ENCODE results near the gene PIK3R6.
"Not testable (repeated sequence)": the region's sequence is repeated elsewhere in the genome, so short reads cannot be mapped to it uniquely, and the experiment has no call there.

The PIK3R6 gene

DNA sequence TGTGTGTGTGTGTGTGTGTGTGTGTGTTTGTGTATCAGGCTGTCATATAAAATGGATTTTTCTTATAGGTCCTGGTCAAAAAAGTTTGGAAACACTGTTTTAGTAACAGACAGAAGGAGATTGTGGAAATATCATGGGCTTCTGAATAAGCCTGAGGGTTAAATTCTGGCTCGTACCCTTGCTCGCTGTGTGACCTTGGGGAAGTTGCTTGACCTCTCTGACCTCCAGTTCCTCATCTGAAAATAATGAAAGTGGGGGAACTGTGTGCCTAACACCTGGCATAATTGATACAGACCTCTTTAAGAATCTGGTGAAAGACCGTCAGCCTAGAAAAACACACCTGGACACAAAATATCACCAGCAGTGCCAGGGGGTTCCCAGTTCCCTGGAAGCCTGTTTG, 25.6 kb upstream of the PIK3R6 start:
- H3K9ac ChIP-seq (ENCODE audit: low read length) = no peak overlapping the region
- no peaks in the 10 kb centered on the region for H3K36me3 ChIP-seq (ENCODE audit: control insufficient read depth, insufficient read depth, low read length)
- H3K4me3 ChIP-seq (ENCODE audit: low read depth, low read length) = no peak overlapping the region
- H3K27ac ChIP-seq (ENCODE audit: low read depth, low read length) = no peak overlapping the region
- H3K4me1 ChIP-seq (ENCODE audit: control insufficient read depth, insufficient read depth, low read length) = peaks cover 22% of the 10 kb centered on the region
- no peaks in the 10 kb centered on the region for H3K27me3 ChIP-seq (ENCODE audit: control insufficient read depth, insufficient read depth, low read length)
- H3K9me3 ChIP-seq (ENCODE audit: control insufficient read depth, insufficient read depth, low read depth, low read length) = no peaks in the 10 kb centered on the region

GRCh38 chr17:8892338-8892690, 24.8 kb upstream of the PIK3R6 start:
- H3K27ac ChIP-seq (ENCODE audit: low read depth, low read length) = no peak overlapping the region
- H3K36me3 ChIP-seq (ENCODE audit: control insufficient read depth, insufficient read depth, low read length) = no peaks in the 10 kb centered on the region
- no peak overlapping the region for H3K9ac ChIP-seq (ENCODE audit: low read length)
- H3K4me1 ChIP-seq (ENCODE audit: control insufficient read depth, insufficient read depth, low read length) = peaks cover 23% of the 10 kb centered on the region
- no peaks in the 10 kb centered on the region for H3K9me3 ChIP-seq (ENCODE audit: control insufficient read depth, insufficient read depth, low read depth, low read length)
- no peaks in the 10 kb centered on the region for H3K27me3 ChIP-seq (ENCODE audit: control insufficient read depth, insufficient read depth, low read length)
- H3K4me3 ChIP-seq (ENCODE audit: low read depth, low read length) = no peak overlapping the region

- Histone ChIP-seq H3K9ac (ENCODE audit: low read length) (no peak overlapping the region), H3K36me3 (ENCODE audit: control insufficient read depth, insufficient read depth, low read length) (no peaks in the 10 kb centered on the region), H3K9me3 (ENCODE audit: control insufficient read depth, insufficient read depth, low read depth, low read length) (no peaks in the 10 kb centered on the region)
These were observed 23.2 kb upstream of the PIK3R6 start for GRCh38 chr17:8890671-8891070.

DNA sequence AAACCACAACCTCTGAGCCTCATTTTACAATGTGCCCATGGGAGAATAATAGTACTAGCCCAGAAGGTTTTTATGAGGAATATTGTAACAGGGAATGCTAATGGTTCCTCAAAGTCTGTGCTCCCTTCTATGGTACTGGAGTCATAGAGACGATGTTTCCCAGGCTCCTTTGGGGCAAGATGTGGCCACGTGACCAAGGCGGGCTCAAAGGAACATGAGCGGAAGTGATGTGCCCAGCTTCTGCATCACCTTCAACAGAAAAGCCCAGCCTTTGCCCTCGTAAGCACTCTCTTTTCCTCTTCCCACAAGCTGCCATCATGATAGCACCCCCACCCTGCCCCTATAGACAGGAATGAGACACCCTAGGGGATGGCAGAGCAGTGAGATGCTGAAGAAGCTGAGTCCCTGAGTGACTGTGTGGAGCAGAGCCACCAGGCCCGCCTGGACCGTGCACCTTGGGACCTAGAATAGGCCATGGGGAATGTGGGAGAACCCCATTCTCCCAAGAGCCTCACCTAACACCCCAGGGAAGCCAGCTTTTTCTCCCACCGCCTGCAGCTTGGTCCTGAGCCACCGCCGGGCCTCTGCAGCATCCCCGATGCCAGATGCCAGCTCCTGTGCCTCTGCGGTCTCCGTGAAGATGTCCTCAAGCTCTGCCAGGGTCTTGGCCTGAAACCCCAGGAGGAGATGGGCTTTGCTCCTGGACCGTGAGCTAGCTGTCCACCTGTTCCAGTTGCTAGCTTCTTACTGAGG, 22.2 kb upstream of the PIK3R6 start:
- H3K36me3 ChIP-seq (ENCODE audit: control insufficient read depth, insufficient read depth, low read length) = no peaks in the 10 kb centered on the region
- no peak overlapping the region for H3K9ac ChIP-seq (ENCODE audit: low read length)

More at GRCh38 chr17:8890671-8891070, 23.2 kb upstream of the PIK3R6 start:
- Histone ChIP-seq H3K4me1 (ENCODE audit: control insufficient read depth, insufficient read depth, low read length) (peaks cover 31% of the 10 kb centered on the region), H3K27ac (ENCODE audit: low read depth, low read length) (no peak overlapping the region), H3K4me3 (ENCODE audit: low read depth, low read length) (no peak overlapping the region), H3K27me3 (ENCODE audit: control insufficient read depth, insufficient read depth, low read length) (no peaks in the 10 kb centered on the region)

DNA sequence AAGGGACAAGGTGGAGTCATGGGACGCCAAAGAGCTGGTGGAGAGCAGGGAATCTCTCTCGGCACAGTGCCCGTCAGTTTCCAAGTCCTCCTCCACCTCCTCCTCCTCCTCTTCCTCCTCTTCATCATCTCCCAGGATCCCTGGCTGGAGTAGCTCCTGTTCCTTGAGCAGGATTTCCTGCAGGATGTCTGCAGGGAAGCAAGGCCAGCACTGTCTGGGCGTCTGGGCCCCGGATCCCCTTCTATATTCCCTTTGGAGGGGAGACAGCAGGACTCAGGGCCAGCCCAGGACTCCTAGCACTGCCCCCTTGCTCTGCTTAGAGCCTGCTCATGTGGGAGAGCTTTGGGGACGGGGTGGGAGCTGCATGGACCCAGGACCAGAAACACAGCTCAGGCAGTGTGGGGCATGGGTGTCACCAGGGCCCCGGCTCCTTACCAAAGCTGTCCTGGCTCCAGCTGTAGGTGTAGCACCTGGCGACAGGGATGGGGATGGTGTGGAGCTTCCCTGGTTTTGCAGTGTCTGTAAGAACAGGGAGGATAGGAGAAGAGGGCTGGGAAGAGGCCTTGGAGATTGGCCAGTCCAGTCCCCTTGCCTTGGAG, 21.3 kb upstream of the PIK3R6 start:
- no peaks in the 10 kb centered on the region for H3K36me3 ChIP-seq (ENCODE audit: control insufficient read depth, insufficient read depth, low read length)
- no peaks in the 10 kb centered on the region for H3K27me3 ChIP-seq (ENCODE audit: control insufficient read depth, insufficient read depth, low read length)
- H3K4me3 ChIP-seq (ENCODE audit: low read depth, low read length) = no peak overlapping the region
- no peak overlapping the region for H3K9ac ChIP-seq (ENCODE audit: low read length)
- no peak overlapping the region for H3K27ac ChIP-seq (ENCODE audit: low read depth, low read length)
- peaks cover 20% of the 10 kb centered on the region for H3K4me1 ChIP-seq (ENCODE audit: control insufficient read depth, insufficient read depth, low read length)
- no peaks in the 10 kb centered on the region for H3K9me3 ChIP-seq (ENCODE audit: control insufficient read depth, insufficient read depth, low read depth, low read length)

More for the DNA sequence above, 22.2 kb upstream of the PIK3R6 start:
- Histone ChIP-seq H3K27me3 (ENCODE audit: control insufficient read depth, insufficient read depth, low read length) (no peaks in the 10 kb centered on the region), H3K9me3 (ENCODE audit: control insufficient read depth, insufficient read depth, low read depth, low read length) (no peaks in the 10 kb centered on the region), H3K4me3 (ENCODE audit: low read depth, low read length) (no peak overlapping the region), H3K27ac (ENCODE audit: low read depth, low read length) (no peak overlapping the region), H3K4me1 (ENCODE audit: control insufficient read depth, insufficient read depth, low read length) (peaks cover 28% of the 10 kb centered on the region)

- H3K4me3 ChIP-seq (ENCODE audit: low read depth, low read length) = no peak overlapping the region
These were observed 20.6 kb upstream of the PIK3R6 start for GRCh38 chr17:8887834-8888703.

DNA sequence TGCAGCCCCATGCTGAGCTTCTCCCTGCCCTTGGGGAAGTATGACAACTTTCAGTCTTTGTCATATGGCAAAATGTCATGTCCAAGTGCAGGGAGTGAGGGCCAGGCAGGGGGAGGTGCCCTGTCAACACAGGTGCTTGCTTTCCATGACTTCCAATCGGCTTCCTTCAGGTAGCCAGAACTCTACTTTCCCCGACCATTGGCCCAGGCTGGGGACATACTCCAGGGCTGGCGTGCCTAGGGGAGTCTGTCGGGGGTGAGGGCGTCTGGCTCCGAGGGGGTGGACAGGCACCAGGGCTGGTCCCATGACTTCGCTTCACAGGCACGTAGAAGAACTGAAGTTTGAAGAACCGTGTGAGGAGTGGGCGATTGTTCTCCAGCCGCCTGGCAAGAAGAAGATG, 19.8 kb upstream of the PIK3R6 start:
- Histone ChIP-seq H3K4me1 (ENCODE audit: control insufficient read depth, insufficient read depth, low read length) (peaks cover 15% of the 10 kb centered on the region), H3K27ac (ENCODE audit: low read depth, low read length) (no peak overlapping the region), H3K9ac (ENCODE audit: low read length) (no peak overlapping the region), H3K27me3 (ENCODE audit: control insufficient read depth, insufficient read depth, low read length) (no peaks in the 10 kb centered on the region), H3K36me3 (ENCODE audit: control insufficient read depth, insufficient read depth, low read length) (no peaks in the 10 kb centered on the region), H3K4me3 (ENCODE audit: low read depth, low read length) (no peak overlapping the region), H3K9me3 (ENCODE audit: control insufficient read depth, insufficient read depth, low read depth, low read length) (no peaks in the 10 kb centered on the region)

More at GRCh38 chr17:8887834-8888703, 20.6 kb upstream of the PIK3R6 start:
- Histone ChIP-seq H3K27me3 (ENCODE audit: control insufficient read depth, insufficient read depth, low read length) (no peaks in the 10 kb centered on the region), H3K4me1 (ENCODE audit: control insufficient read depth, insufficient read depth, low read length) (peaks cover 15% of the 10 kb centered on the region), H3K27ac (ENCODE audit: low read depth, low read length) (no peak overlapping the region), H3K9ac (ENCODE audit: low read length) (no peak overlapping the region), H3K9me3 (ENCODE audit: control insufficient read depth, insufficient read depth, low read depth, low read length) (no peaks in the 10 kb centered on the region), H3K36me3 (ENCODE audit: control insufficient read depth, insufficient read depth, low read length) (no peaks in the 10 kb centered on the region)

- H3K4me1 ChIP-seq (ENCODE audit: control insufficient read depth, insufficient read depth, low read length) = peaks cover 15% of the 10 kb centered on the region
- no peak overlapping the region for H3K27ac ChIP-seq (ENCODE audit: low read depth, low read length)
- H3K27me3 ChIP-seq (ENCODE audit: control insufficient read depth, insufficient read depth, low read length) = no peaks in the 10 kb centered on the region
- no peaks in the 10 kb centered on the region for H3K36me3 ChIP-seq (ENCODE audit: control insufficient read depth, insufficient read depth, low read length)
- H3K9ac ChIP-seq (ENCODE audit: low read length) = no peak overlapping the region
- peak overlapping the region; percentile 54 for H3K4me3 ChIP-seq (ENCODE audit: low read depth, low read length)
- no peaks in the 10 kb centered on the region for H3K9me3 ChIP-seq (ENCODE audit: control insufficient read depth, insufficient read depth, low read depth, low read length)
These were observed 18.7 kb upstream of the PIK3R6 start for GRCh38 chr17:8885967-8886684.

- not testable (repeated sequence) for H3K9ac ChIP-seq (ENCODE audit: low read length); H3K36me3 ChIP-seq (ENCODE audit: control insufficient read depth, insufficient read depth, low read length); H3K9me3 ChIP-seq (ENCODE audit: control insufficient read depth, insufficient read depth, low read depth, low read length); H3K27me3 ChIP-seq (ENCODE audit: control insufficient read depth, insufficient read depth, low read length); H3K27ac ChIP-seq (ENCODE audit: low read depth, low read length)
- H3K4me3 ChIP-seq (ENCODE audit: low read depth, low read length) = peak overlapping the region; percentile 35; the same call in 1 of the 2 replicates
- peaks cover 15% of the 10 kb centered on the region for H3K4me1 ChIP-seq (ENCODE audit: control insufficient read depth, insufficient read depth, low read length)
These were observed 17.9 kb upstream of the PIK3R6 start for GRCh38 chr17:8885163-8885966.

GRCh38 chr17:8884336-8884990, 17.0 kb upstream of the PIK3R6 start:
- Histone ChIP-seq H3K4me1 (ENCODE audit: control insufficient read depth, insufficient read depth, low read length) (peaks cover 15% of the 10 kb centered on the region), H3K9ac (ENCODE audit: low read length) (no peak overlapping the region), H3K27me3 (ENCODE audit: control insufficient read depth, insufficient read depth, low read length) (no peaks in the 10 kb centered on the region), H3K27ac (ENCODE audit: low read depth, low read length) (no peak overlapping the region), H3K4me3 (ENCODE audit: low read depth, low read length) (peak overlapping the region; percentile 35; the same call in 1 of the 2 replicates), H3K36me3 (ENCODE audit: control insufficient read depth, insufficient read depth, low read length) (no peaks in the 10 kb centered on the region), H3K9me3 (ENCODE audit: control insufficient read depth, insufficient read depth, low read depth, low read length) (no peaks in the 10 kb centered on the region)
